IPS-18a (cell line): ENCODE measurements around the gene TRPV3.
"Not testable (repeated sequence)": the region's sequence is repeated elsewhere in the genome, so short reads cannot be mapped to it uniquely, and the experiment has no call there.

Source experiments
- H3K27ac ChIP-seq: one replicate; pipeline ENCODE4 v1.5.1; 2013; ENCODE audit warnings: low read length
- H3K27me3 ChIP-seq: one replicate; pipeline ENCODE4 v1.6.1; 2013; ENCODE audit warnings: mild to moderate bottlenecking, low read length; ENCODE audit not compliant: control insufficient read depth, insufficient read depth
- H3K36me3 ChIP-seq: one replicate; pipeline ENCODE4 v1.6.1; 2013; ENCODE audit warnings: low read depth, low read length; ENCODE audit not compliant: control insufficient read depth
- H3K4me1 ChIP-seq: one replicate; pipeline ENCODE4 v1.6.1; 2013; ENCODE audit warnings: low read depth, low read length; ENCODE audit not compliant: control insufficient read depth
- H3K4me3 ChIP-seq: one replicate; pipeline ENCODE4 v1.5.1; 2013; ENCODE audit warnings: low read length
- H3K9ac ChIP-seq: one replicate; pipeline ENCODE4 v1.6.1; 2013; ENCODE audit warnings: mild to moderate bottlenecking, low read length, moderate library complexity
- H3K9me3 ChIP-seq: one replicate; pipeline ENCODE4 v1.6.1; 2013; ENCODE audit warnings: low read depth, low read length; ENCODE audit not compliant: control insufficient read depth

TRPV3 gene

GRCh38 chr17:3572231-3572630 lies 14.6 kb upstream of the TRPV3 start:
- Histone ChIP-seq H3K9me3 (no peaks in the 10 kb centered on the region), H3K36me3 (no peaks in the 10 kb centered on the region), H3K4me1 (no peaks in the 10 kb centered on the region), H3K9ac (no peak overlapping the region), H3K27me3 (no peaks in the 10 kb centered on the region), H3K27ac (no peak overlapping the region), H3K4me3 (no peak overlapping the region)

- Histone ChIP-seq H3K36me3 (no peaks in the 10 kb centered on the region), H3K9ac (no peak overlapping the region)
These were observed 13.7 kb upstream of the TRPV3 start for GRCh38 chr17:3571043-3571900.

GRCh38 chr17:3569534-3570137 lies 12.0 kb upstream of the TRPV3 start:
- H3K4me3 ChIP-seq: no peak overlapping the region
- H3K36me3 ChIP-seq: no peaks in the 10 kb centered on the region
- no peaks in the 10 kb centered on the region for H3K9me3 ChIP-seq
- no peaks in the 10 kb centered on the region for H3K27me3 ChIP-seq
- H3K4me1 ChIP-seq: no peaks in the 10 kb centered on the region
- H3K9ac ChIP-seq: no peak overlapping the region
- H3K27ac ChIP-seq: no peak overlapping the region

More at GRCh38 chr17:3571043-3571900, 13.7 kb upstream of the TRPV3 start:
- Histone ChIP-seq H3K27ac (no peak overlapping the region), H3K4me3 (no peak overlapping the region), H3K4me1 (no peaks in the 10 kb centered on the region), H3K9me3 (no peaks in the 10 kb centered on the region), H3K27me3 (no peaks in the 10 kb centered on the region)

- Histone ChIP-seq H3K27me3 (no peaks in the 10 kb centered on the region), H3K9ac (no peak overlapping the region), H3K36me3 (no peaks in the 10 kb centered on the region), H3K9me3 (no peaks in the 10 kb centered on the region), H3K4me1 (no peaks in the 10 kb centered on the region), H3K27ac (no peak overlapping the region), H3K4me3 (no peak overlapping the region)
These were observed 8.9 kb upstream of the TRPV3 start for GRCh38 chr17:3566551-3566950.

- Histone ChIP-seq H3K9ac (no peak overlapping the region), H3K9me3 (no peaks in the 10 kb centered on the region), H3K36me3 (no peaks in the 10 kb centered on the region), H3K4me3 (no peak overlapping the region), H3K27ac (no peak overlapping the region), H3K4me1 (no peaks in the 10 kb centered on the region), H3K27me3 (no peaks in the 10 kb centered on the region)
These were observed 7.5 kb upstream of the TRPV3 start for GRCh38 chr17:3565143-3565542.

- H3K27ac ChIP-seq, H3K27me3 ChIP-seq, H3K4me3 ChIP-seq, H3K9ac ChIP-seq, H3K36me3 ChIP-seq, H3K4me1 ChIP-seq, H3K9me3 ChIP-seq: not testable (repeated sequence)
These were observed 6.6 kb upstream of the TRPV3 start for GRCh38 chr17:3564241-3564640.

GRCh38 chr17:3559270-3559645 lies 1.6 kb upstream of the TRPV3 start:
- no peaks in the 10 kb centered on the region for H3K9me3 ChIP-seq
- no peaks in the 10 kb centered on the region for H3K4me1 ChIP-seq
- H3K9ac ChIP-seq: no peak overlapping the region
- H3K27me3 ChIP-seq: no peaks in the 10 kb centered on the region
- no peak overlapping the region for H3K27ac ChIP-seq
- H3K4me3 ChIP-seq: no peak overlapping the region
- H3K36me3 ChIP-seq: no peaks in the 10 kb centered on the region

GRCh38 chr17:3558603-3559269 lies 1.1 kb upstream of the TRPV3 start:
- H3K36me3 ChIP-seq: no peaks in the 10 kb centered on the region
- H3K4me1 ChIP-seq: no peaks in the 10 kb centered on the region
- no peaks in the 10 kb centered on the region for H3K27me3 ChIP-seq
- no peak overlapping the region for H3K9ac ChIP-seq
- no peak overlapping the region for H3K27ac ChIP-seq
- no peak overlapping the region for H3K4me3 ChIP-seq
- H3K9me3 ChIP-seq: no peaks in the 10 kb centered on the region

GRCh38 chr17:3556916-3557767 lies 470 bp downstream of the TRPV3 start:
- no peaks in the 10 kb centered on the region for H3K9me3 ChIP-seq
- no peak overlapping the region for H3K9ac ChIP-seq
- H3K36me3 ChIP-seq: no peaks in the 10 kb centered on the region
- H3K4me3 ChIP-seq: no peak overlapping the region
- H3K4me1 ChIP-seq: no peaks in the 10 kb centered on the region
- no peak overlapping the region for H3K27ac ChIP-seq
- no peaks in the 10 kb centered on the region for H3K27me3 ChIP-seq

- Histone ChIP-seq H3K4me1 (no peaks in the 10 kb centered on the region), H3K27me3 (no peaks in the 10 kb centered on the region), H3K4me3 (no peak overlapping the region), H3K9me3 (no peaks in the 10 kb centered on the region), H3K9ac (no peak overlapping the region), H3K36me3 (no peaks in the 10 kb centered on the region), H3K27ac (no peak overlapping the region)
These were observed 1.2 kb downstream of the TRPV3 start for GRCh38 chr17:3556239-3556915.
